ENCODE results near the gene RBM11.

RBM11 gene

GRCh38 chr21:14271641-14272040 lies 55.7 kb downstream of the RBM11 start:
- no peak for DNase-seq

- DNase-seq: no peak
Observed at GRCh38 chr21:14273736-14274538, 58.0 kb downstream of the RBM11 start.

DNA sequence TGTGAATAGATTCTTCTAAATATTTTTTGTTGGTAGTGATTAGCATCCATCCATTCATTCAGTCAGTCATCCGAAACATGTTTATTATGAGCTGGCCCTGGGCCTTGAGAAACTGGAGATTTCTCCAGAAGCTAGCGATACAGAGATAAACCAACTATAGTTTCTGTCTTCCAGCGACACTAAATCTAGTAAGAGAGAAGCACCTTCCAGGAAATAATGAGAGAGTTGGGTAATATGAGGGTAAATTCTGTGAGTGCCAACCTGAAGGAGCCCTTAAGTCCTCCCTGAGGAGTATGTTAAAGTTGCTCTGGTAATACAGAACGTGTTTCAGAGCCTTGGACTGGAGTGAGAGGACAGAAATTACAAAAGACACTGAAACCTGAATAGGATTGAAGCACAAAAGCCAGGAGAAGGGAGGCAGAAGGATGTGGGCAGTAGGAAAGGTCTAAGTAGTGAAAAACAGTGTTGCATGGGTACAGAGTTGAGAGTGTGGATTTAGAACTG lies 59.8 kb downstream of the RBM11 start:
- no peak for DNase-seq
